ENCODE results near the gene TUFM.
"Not testable (repeated sequence)": the region's sequence is repeated elsewhere in the genome, so short reads cannot be mapped to it uniquely, and the experiment has no call there.

TUFM gene

GRCh38 chr16:28875134-28876018, 29.2 kb upstream of the TUFM start:
- DNase-seq, result no peak

- no peak for DNase-seq
These were observed 28.3 kb upstream of the TUFM start for GRCh38 chr16:28874406-28874805.

- peak; percentile 55 for DNase-seq
These were observed 27.5 kb upstream of the TUFM start for GRCh38 chr16:28873543-28874201.

GRCh38 chr16:28872952-28873351, 26.8 kb upstream of the TUFM start:
- no peak for DNase-seq

GRCh38 chr16:28869201-28869600, 23.1 kb upstream of the TUFM start:
- no peak for DNase-seq

GRCh38 chr16:28867646-28868045, 21.5 kb upstream of the TUFM start:
- not testable (repeated sequence) for DNase-seq

GRCh38 chr16:28867241-28867640, 21.1 kb upstream of the TUFM start:
- no peak for DNase-seq

GRCh38 chr16:28866454-28866804, 20.3 kb upstream of the TUFM start:
- DNase-seq, result no peak

GRCh38 chr16:28865722-28866453, 19.7 kb upstream of the TUFM start:
- no peak for DNase-seq

GRCh38 chr16:28865001-28865688, 19.0 kb upstream of the TUFM start:
- DNase-seq, result no peak

GRCh38 chr16:28863929-28864793, 18.0 kb upstream of the TUFM start:
- no peak for DNase-seq

- DNase-seq, result no peak
These were observed 13.2 kb upstream of the TUFM start for GRCh38 chr16:28859326-28859725.

GRCh38 chr16:28858421-28858820, 12.3 kb upstream of the TUFM start:
- no peak for DNase-seq

- no peak for DNase-seq
These were observed 755 bp upstream of the TUFM start for GRCh38 chr16:28846933-28847273.

GRCh38 chr16:28845761-28846079, 428 bp downstream of the TUFM start:
- no peak for DNase-seq

- no peak for DNase-seq
These were observed 855 bp downstream of the TUFM start for GRCh38 chr16:28845293-28845692.

GRCh38 chr16:28844226-28844885, 1.8 kb downstream of the TUFM start:
- no peak for DNase-seq

GRCh38 chr16:28843766-28844165, 2.4 kb downstream of the TUFM start:
- DNase-seq, result no peak

GRCh38 chr16:28842696-28843095, 3.5 kb downstream of the TUFM start:
- no peak for DNase-seq

- DNase-seq, result no peak
These were observed 6.2 kb downstream of the TUFM start for GRCh38 chr16:28839899-28840298.

- DNase-seq, result no peak
These were observed 7.0 kb downstream of the TUFM start for GRCh38 chr16:28839004-28839639.
